GM10266 (cell line): ENCODE data around the gene KRTAP13-4.

Experiments
- DNase-seq: peaks from one replicate; pipeline ENCODE4 v3.0.0; 2012; ENCODE audit errors: extremely low spot score
- TF ChIP-seq, protein P1 (sequence below): IDR thresholded peaks from 2 replicates; pipeline ENCODE4 v1.5.1; 2012; ENCODE audit warnings: mild to moderate bottlenecking, low read depth; ENCODE audit not compliant: control insufficient read depth, insufficient read depth; ENCODE audit errors: missing control alignments

Gene KRTAP13-4

DNA sequence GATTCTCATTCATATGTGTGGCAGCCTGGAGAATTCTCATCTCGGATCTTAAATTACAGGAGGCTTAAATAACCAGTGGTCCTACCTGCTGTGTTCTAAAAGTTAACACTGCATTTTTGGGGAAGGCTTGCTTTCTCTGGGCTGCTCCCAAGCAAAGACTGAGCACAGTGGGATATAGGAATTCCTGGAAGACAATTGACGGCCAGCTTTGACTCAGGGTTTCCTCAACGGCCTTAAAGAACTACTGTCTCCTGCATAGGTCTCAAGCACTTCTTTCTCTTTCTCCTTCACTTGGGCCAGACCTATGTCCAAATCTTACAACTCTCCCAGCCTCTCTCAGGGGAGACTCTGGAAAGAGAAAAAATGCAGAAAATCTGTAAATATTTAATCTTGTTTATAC, 3.3 kb upstream of the KRTAP13-4 start:
- DNase-seq: no peak

DNA sequence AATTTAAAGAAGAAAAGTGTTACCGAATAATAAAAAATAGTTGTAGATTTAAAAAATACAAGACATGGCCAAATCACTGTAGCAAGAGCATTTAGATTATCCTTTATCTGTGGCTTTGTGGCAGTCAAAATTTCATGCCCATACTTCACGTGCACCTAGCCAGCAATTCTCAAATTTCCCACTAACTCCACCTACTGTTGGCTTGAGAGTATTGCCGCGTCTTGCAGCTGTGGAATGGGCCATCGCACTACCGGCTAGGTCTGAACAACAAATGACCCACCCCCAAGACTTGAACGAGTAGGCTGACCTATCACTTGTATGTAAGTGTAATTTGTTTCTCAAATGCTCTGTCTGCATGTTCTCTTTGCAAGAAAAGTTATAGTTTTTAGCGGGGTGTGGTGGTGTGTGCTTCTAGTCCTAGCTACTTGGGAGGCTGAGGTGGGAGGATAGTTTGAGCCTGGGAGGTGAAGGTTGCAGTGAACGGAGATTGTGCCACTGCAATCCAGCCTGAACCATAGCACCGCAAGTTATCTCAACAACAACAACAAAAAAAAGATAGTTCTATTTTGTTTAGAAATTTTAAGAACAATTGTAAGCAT, 4.1 kb downstream of the KRTAP13-4 start:
- DNase-seq: no peak
- TF ChIP-seq, protein P1, sequence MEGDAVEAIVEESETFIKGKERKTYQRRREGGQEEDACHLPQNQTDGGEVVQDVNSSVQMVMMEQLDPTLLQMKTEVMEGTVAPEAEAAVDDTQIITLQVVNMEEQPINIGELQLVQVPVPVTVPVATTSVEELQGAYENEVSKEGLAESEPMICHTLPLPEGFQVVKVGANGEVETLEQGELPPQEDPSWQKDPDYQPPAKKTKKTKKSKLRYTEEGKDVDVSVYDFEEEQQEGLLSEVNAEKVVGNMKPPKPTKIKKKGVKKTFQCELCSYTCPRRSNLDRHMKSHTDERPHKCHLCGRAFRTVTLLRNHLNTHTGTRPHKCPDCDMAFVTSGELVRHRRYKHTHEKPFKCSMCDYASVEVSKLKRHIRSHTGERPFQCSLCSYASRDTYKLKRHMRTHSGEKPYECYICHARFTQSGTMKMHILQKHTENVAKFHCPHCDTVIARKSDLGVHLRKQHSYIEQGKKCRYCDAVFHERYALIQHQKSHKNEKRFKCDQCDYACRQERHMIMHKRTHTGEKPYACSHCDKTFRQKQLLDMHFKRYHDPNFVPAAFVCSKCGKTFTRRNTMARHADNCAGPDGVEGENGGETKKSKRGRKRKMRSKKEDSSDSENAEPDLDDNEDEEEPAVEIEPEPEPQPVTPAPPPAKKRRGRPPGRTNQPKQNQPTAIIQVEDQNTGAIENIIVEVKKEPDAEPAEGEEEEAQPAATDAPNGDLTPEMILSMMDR: peak; percentile 17

More for the DNA sequence above, 3.3 kb upstream of the KRTAP13-4 start:
- TF ChIP-seq, protein P1: no peak

DNA sequence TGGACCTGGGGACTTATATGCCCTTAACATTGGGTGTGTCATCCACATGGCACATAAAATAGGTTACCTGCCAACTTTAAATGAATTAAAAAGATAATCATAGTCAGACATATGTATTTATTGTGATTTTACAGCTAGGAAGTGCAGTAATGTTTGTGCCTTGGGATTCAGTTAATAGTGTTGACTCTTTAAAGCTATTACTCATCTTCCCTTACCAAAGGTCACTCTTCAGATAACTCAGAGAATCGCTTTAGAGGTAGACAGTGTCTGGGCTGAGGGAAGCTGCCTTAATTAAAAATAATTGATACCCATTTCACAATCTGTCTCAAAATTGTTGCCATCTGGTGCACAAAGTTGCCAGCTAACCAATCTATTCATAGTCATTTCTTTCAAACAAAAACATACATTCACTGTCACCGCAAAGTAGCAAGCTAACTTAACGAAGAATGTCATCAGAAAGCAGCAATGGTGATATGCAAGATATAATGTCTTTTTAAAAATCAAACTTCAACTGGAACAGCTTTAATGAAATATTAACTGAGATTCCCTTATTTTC, 7.1 kb downstream of the KRTAP13-4 start:
- TF ChIP-seq, protein P1: no peak
- DNase-seq: no peak

DNA sequence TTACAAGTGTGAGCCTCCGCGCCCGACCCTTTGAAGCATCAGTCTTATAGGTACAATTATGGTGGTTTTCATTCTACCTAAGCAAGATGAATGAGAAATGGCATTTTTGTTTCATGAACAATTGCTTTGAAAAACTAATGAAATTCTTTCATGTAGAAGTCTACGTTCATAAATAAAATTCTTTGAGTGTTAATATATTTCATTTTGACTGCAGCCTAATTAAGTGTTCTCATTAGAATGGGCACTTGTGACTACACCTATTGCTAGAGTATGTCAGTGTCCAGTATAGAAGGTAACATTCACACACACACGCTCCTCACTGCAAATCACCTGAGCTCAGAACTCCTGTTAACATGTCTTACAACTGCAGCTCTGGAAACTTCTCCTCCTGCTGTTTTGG, 10.0 kb downstream of the KRTAP13-4 start, which contains the start of gene KRTAP15-1:
TSS of gene KRTAP15-1 (plus strand) at position 301 of the 400 bp plus-strand sequence. CDS start at position 354, 53 bp downstream.
- TF ChIP-seq, protein P1: no peak
- DNase-seq: no peak

DNA sequence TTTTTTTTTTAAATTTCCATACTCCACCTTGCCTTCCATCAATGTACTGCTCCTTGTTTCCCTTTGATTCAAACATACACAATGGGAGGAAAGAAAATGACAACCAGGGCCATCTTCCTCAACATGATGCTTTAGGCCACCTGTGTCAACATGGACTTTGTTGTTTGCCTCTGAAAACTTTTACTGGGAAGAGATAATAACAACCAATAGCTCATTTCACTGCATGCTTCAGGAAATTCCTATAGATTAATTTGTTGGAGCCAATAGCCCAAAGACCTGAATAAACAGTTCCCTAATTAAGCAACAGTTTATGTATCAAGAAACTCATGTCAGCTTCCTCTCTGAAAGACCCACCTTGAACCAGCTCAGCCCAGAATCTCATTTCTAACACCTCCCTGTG, 13.2 kb downstream of the KRTAP13-4 start:
- DNase-seq: no peak
- TF ChIP-seq, protein P1: no peak

DNA sequence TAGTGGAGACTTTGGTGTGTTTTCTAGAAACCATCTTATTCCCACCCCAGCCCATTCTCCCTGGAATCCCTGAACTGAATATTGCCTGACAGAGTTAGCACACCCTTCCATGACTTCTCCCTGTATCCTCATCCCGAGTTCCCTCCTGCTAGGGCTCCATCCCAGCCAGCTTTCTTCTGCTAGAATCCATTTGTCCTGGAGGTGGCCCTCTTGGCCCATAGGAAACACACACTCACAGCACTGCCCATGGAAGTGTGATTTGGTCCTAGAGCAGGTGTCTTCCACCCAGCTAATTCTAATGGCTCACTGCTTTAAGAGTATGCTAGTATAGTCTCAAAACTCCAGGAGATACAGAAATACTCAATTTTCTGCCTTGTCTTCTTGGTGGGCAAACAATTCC, 14.2 kb downstream of the KRTAP13-4 start:
- TF ChIP-seq, protein P1: no peak
- no peak for DNase-seq

DNA sequence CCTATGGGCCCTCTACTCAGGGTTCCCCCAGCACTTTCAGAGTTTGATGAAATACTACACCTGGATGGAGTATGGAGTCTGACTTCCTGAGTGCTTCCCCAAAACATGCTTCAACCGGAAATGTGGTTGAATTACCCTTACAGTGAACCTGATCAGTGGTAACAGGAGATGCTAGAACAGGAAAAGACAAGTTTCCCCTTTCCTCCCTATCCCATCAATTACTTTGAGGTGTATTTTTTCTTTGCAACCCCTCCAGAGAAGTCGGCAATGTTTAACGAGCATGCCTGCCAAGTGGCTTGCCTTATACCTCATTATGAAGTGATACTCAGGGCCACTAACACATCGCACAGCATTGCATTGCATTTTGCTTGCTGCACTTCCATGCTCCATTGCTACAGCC, 17.0 kb downstream of the KRTAP13-4 start:
- no peak for DNase-seq
- TF ChIP-seq, protein P1: no peak
